Ishikawa (cell line): Measurements from ENCODE around the gene CDH16.

Source experiments
- CEBPB ChIP-seq: IDR thresholded peaks from 2 replicates; pipeline ENCODE4 v1.6.1; 2012
- EGR1 ChIP-seq: IDR thresholded peaks from 2 replicates; pipeline ENCODE4 v1.6.1; 2012
- EP300 ChIP-seq: IDR thresholded peaks from 2 replicates; pipeline ENCODE4 v1.6.1; 2012; ENCODE audit warnings: borderline replicate concordance
- MAX ChIP-seq: IDR thresholded peaks from 2 replicates; pipeline ENCODE4 v1.6.1; 2012
- RAD21 ChIP-seq: IDR thresholded peaks from 2 replicates; pipeline ENCODE4 v1.6.1; 2012; ENCODE audit warnings: low read depth
- TAF1 ChIP-seq: IDR thresholded peaks from 2 replicates; pipeline ENCODE4 v1.6.1; 2012; ENCODE audit warnings: low read depth, mild to moderate bottlenecking
- TCF12 ChIP-seq: IDR thresholded peaks from 2 replicates; pipeline ENCODE4 v1.6.1; 2012; ENCODE audit warnings: low read depth
- TEAD4 ChIP-seq: IDR thresholded peaks from 2 replicates; pipeline ENCODE4 v1.6.1; 2012
- USF1 ChIP-seq: IDR thresholded peaks from 2 replicates; pipeline ENCODE4 v1.6.1; 2012

- TF ChIP-seq RAD21 (no peak), MAX (no peak), EP300 (no peak), CEBPB (no peak), TEAD4 (no peak), USF1 (no peak), TAF1 (no peak), TCF12 (no peak), EGR1 (no peak)
Observed at GRCh38 chr16:66942981-66943380, 24.3 kb upstream of the CDH16 start.
